Cardiac muscle cell (in vitro differentiated cells and primary cell): ENCODE data around the gene GRB10. TPM values are rescaled to one million over a fixed set of nuclear protein-coding genes. Genes with fewer than 3 reads are reported as not detected.

Experiments used
- DNase-seq, 2 donors: peaks; one replicate each; pipeline versions ENCODE4 v3.0.0 to v3.0.0-alpha.2; 2010 to 2017; ENCODE audit warnings: low read depth in 1 of 2, low spot score in 1 of 2
- H3K27ac ChIP-seq: fragments of 200-600 bp; sonication (generic); 2 replicates; pipeline ENCODE4 v1.5.1; 2016
- H3K27me3 ChIP-seq: fragments of 200-600 bp; sonication (generic); 2 replicates; pipeline ENCODE4 v1.6.0; 2016; ENCODE audit warnings: control low read depth
- H3K36me3 ChIP-seq: fragments of 200-600 bp; sonication (generic); 2 replicates; pipeline ENCODE4 v1.5.1; 2016; ENCODE audit warnings: control low read depth
- H3K4me1 ChIP-seq: fragments of 200-600 bp; sonication (generic); 2 replicates; pipeline ENCODE4 v1.8.1; 2017; ENCODE audit warnings: low read depth, mild to moderate bottlenecking, mixed run types
- H3K4me3 ChIP-seq: fragments of 200-600 bp; sonication (generic); 2 replicates; pipeline ENCODE4 v1.5.1; 2016; ENCODE audit warnings: mild to moderate bottlenecking
- H3K9me3 ChIP-seq: fragments of 200-600 bp; sonication (generic); 2 replicates; pipeline ENCODE4 v1.5.1; 2017; ENCODE audit warnings: low read depth, mild to moderate bottlenecking, control low read depth
- CTCF ChIP-seq: IDR thresholded peaks from 2 replicates; pipeline ENCODE4 v1.5.1; 2012; ENCODE audit warnings: low read depth, mild to moderate bottlenecking, low read length
- polyA plus RNA-seq: library from polyadenylated mRNA; unstranded; fragments of >200 nt; fragmentation: Nextera tagmentation; extraction: Ambion mirVana; gene quantifications from 2 replicates; pipeline ENCODE4 v1.2.1, GENCODE V29; 2016
- total RNA-seq: library from RNA; depleted of rRNA; stranded (reverse); fragments of >200 nt; gene quantifications from 2 replicates; pipeline ENCODE4 v1.2.3, GENCODE V29; 2016

Gene GRB10
- total and polyA plus RNA-seq, 2 experiments from 2014 or later = 9.9 to 25.3 TPM

GRCh38 chr7:50808282-50808888 is 25.7 kb upstream of the GRB10 start:
- Histone ChIP-seq H3K36me3 (no peaks in the 10 kb centered on the region), H3K4me1 (no peaks in the 10 kb centered on the region), H3K27me3 (peaks cover 5% of the 10 kb centered on the region), H3K4me3 (no peak overlapping the region), H3K9me3 (no peaks in the 10 kb centered on the region), H3K27ac (no peak overlapping the region)
- no peak for TF ChIP-seq CTCF
- no peak for DNase-seq

GRCh38 chr7:50807026-50807730 is 24.5 kb upstream of the GRB10 start:
- Histone ChIP-seq H3K27ac (no peak overlapping the region), H3K4me3 (no peak overlapping the region), H3K36me3 (no peaks in the 10 kb centered on the region), H3K27me3 (peaks cover 5% of the 10 kb centered on the region), H3K9me3 (no peaks in the 10 kb centered on the region), H3K4me1 (no peaks in the 10 kb centered on the region)
- TF ChIP-seq CTCF = no peak
- DNase-seq = no peak

- H3K36me3 ChIP-seq = no peaks in the 10 kb centered on the region
- H3K4me1 ChIP-seq = no peaks in the 10 kb centered on the region
- no peaks in the 10 kb centered on the region for H3K9me3 ChIP-seq
- no peak overlapping the region for H3K27ac ChIP-seq
- H3K4me3 ChIP-seq = no peak overlapping the region
- H3K27me3 ChIP-seq = peaks cover 5% of the 10 kb centered on the region
- no peak for TF ChIP-seq CTCF
- no peak for DNase-seq
Measured at GRCh38 chr7:50806143-50806542, 23.4 kb upstream of the GRB10 start.

GRCh38 chr7:50805447-50806125 is 22.9 kb upstream of the GRB10 start:
- Histone ChIP-seq H3K9me3 (no peaks in the 10 kb centered on the region), H3K27me3 (peaks cover 1% of the 10 kb centered on the region), H3K4me1 (no peaks in the 10 kb centered on the region), H3K27ac (no peak overlapping the region), H3K4me3 (no peak overlapping the region), H3K36me3 (no peaks in the 10 kb centered on the region)
- TF ChIP-seq CTCF = no peak
- no peak for DNase-seq

- no peaks in the 10 kb centered on the region for H3K4me1 ChIP-seq
- H3K36me3 ChIP-seq = no peaks in the 10 kb centered on the region
- no peak overlapping the region for H3K27ac ChIP-seq
- DNase-seq = no peak
- no peak overlapping the region for H3K4me3 ChIP-seq
- no peak for TF ChIP-seq CTCF
- H3K27me3 ChIP-seq = peaks cover 4% of the 10 kb centered on the region
- no peaks in the 10 kb centered on the region for H3K9me3 ChIP-seq
Measured at GRCh38 chr7:50803359-50804337, 21.0 kb upstream of the GRB10 start.
